ENCODE data around the gene CPNE2. TPM values are rescaled to one million over a fixed set of nuclear protein-coding genes. Genes with fewer than 3 reads are reported as not detected.

CPNE2 gene
- total RNA-seq, 3 donors from 2014 or later (not counting 1 experiment from before 2014, with no cell fraction given), result 2.0 to 2.6 (median 2.4) TPM

- Mint-ChIP-seq H3K4me1 (peaks cover 32 to 67% of the 10 kb centered on the region in 2 donors), H3K36me3 (no peaks in the 10 kb centered on the region), H3K4me3 (no peak overlapping the region), H3K27me3 (ENCODE audit: low read depth in 2 of 2) (no peaks in the 10 kb centered on the region), H3K9me3 (no peaks in the 10 kb centered on the region), H3K27ac (peak overlapping the region; percentile 74 to 85)
- ATAC-seq (no peak), DNase-seq (peak in 1 of 2 donors; percentile 34)
- Histone ChIP-seq H3K27ac (ENCODE audit: low read length) (no peak overlapping the region), H3K4me3 (ENCODE audit: low read length) (no peak overlapping the region), H3K4me1 (ENCODE audit: control insufficient read depth, insufficient read depth, low read length) (peaks cover 93% of the 10 kb centered on the region), H3K36me3 (ENCODE audit: control insufficient read depth, insufficient read depth, low read length) (no peaks in the 10 kb centered on the region), H3K27me3 (ENCODE audit: control insufficient read depth, insufficient read depth, low read length) (no peaks in the 10 kb centered on the region), H3K9me3 (ENCODE audit: control insufficient read depth, insufficient read depth, low read length) (no peaks in the 10 kb centered on the region)
- TF ChIP-seq, protein P1, sequence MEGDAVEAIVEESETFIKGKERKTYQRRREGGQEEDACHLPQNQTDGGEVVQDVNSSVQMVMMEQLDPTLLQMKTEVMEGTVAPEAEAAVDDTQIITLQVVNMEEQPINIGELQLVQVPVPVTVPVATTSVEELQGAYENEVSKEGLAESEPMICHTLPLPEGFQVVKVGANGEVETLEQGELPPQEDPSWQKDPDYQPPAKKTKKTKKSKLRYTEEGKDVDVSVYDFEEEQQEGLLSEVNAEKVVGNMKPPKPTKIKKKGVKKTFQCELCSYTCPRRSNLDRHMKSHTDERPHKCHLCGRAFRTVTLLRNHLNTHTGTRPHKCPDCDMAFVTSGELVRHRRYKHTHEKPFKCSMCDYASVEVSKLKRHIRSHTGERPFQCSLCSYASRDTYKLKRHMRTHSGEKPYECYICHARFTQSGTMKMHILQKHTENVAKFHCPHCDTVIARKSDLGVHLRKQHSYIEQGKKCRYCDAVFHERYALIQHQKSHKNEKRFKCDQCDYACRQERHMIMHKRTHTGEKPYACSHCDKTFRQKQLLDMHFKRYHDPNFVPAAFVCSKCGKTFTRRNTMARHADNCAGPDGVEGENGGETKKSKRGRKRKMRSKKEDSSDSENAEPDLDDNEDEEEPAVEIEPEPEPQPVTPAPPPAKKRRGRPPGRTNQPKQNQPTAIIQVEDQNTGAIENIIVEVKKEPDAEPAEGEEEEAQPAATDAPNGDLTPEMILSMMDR (IDR thresholded peaks at IDR 0.05), result no peak
- intact Hi-C loops (cut with micrococcal nuclease), result no loop called here
- 85% methylated on average over 17 of the region's 17 CpGs for WGBS (ENCODE audit: insufficient coverage)
Measured at GRCh38 chr16:57131351-57131970, 39.1 kb downstream of the CPNE2 start.

DNA sequence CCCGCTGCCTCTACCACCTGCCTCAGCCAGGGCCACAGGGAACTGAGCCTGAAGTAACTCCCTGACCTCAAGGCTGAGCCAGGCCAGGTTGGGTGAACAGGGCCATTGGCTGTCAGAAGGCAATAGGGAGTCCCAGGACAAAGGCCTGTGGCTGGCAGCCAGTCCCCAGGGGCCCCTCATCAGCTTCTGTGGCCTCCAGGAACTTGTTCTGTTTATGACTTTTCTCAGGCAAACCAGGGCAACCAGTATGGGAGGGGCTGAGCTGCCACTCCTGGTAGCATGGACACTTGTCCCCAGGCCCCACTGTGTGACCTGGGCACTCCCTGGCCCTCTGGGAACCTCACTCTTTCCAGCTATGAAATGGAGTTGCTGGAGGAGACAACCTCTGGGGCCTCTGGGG, 40.1 kb downstream of the CPNE2 start:
- peaks cover 23 to 67% of the 10 kb centered on the region in 2 donors for H3K4me1 Mint-ChIP-seq
- Histone ChIP-seq H3K36me3 (ENCODE audit: control insufficient read depth, insufficient read depth, low read length) (no peaks in the 10 kb centered on the region), H3K27me3 (ENCODE audit: control insufficient read depth, insufficient read depth, low read length) (no peaks in the 10 kb centered on the region), H3K4me1 (ENCODE audit: control insufficient read depth, insufficient read depth, low read length) (peaks cover 93% of the 10 kb centered on the region), H3K4me3 (ENCODE audit: low read length) (no peak overlapping the region), H3K9me3 (ENCODE audit: control insufficient read depth, insufficient read depth, low read length) (no peaks in the 10 kb centered on the region), H3K27ac (ENCODE audit: low read length) (no peak overlapping the region)
- no peaks in the 10 kb centered on the region for H3K9me3 Mint-ChIP-seq
- TF ChIP-seq, protein P1 (IDR thresholded peaks at IDR 0.05), result no peak
- WGBS (ENCODE audit: insufficient coverage), result 95% methylated on average over 1 of the region's 1 CpG
- H3K27me3 Mint-ChIP-seq (ENCODE audit: low read depth in 2 of 2), result no peaks in the 10 kb centered on the region
- peak overlapping the region; percentile 74 to 85 for H3K27ac Mint-ChIP-seq
- no peaks in the 10 kb centered on the region for H3K36me3 Mint-ChIP-seq
- H3K4me3 Mint-ChIP-seq, result no peak overlapping the region
- DNase-seq (no peak), ATAC-seq (no peak)
- intact Hi-C loops (cut with micrococcal nuclease), result no loop called here

DNA sequence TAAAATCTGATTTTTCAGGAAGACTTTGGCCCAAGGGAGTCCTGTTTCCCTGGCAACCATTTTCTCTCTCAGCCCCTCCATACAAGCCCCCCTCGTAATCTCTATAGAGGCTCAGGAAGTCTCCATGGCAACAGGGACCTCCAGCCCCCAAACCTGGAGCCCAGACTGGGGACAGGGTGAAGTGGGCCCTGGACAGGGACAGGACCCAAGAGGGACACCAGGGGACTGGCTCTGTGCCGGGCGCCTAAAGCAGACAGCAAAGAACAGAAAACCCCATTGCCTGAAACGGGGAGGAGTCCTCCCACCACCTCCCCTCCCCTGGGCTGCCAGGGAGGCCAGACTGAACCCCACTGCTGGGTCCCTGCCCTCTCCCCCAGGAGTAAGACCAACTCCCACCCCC, 40.6 kb downstream of the CPNE2 start:
- Mint-ChIP-seq H3K4me1 (peaks cover 19 to 64% of the 10 kb centered on the region in 2 donors), H3K4me3 (no peak overlapping the region), H3K36me3 (no peaks in the 10 kb centered on the region), H3K9me3 (no peaks in the 10 kb centered on the region), H3K27me3 (ENCODE audit: low read depth in 2 of 2) (no peaks in the 10 kb centered on the region), H3K27ac (peak overlapping the region; percentile 74 to 85)
- peaks cover 93% of the 10 kb centered on the region for H3K4me1 ChIP-seq (ENCODE audit: control insufficient read depth, insufficient read depth, low read length)
- intact Hi-C loops (cut with micrococcal nuclease), result no loop called here
- H3K27ac ChIP-seq (ENCODE audit: low read length), result no peak overlapping the region
- no peaks in the 10 kb centered on the region for H3K36me3 ChIP-seq (ENCODE audit: control insufficient read depth, insufficient read depth, low read length)
- H3K4me3 ChIP-seq (ENCODE audit: low read length), result no peak overlapping the region
- DNase-seq, result no peak
- TF ChIP-seq, protein P1 (IDR thresholded peaks at IDR 0.05), result no peak
- WGBS (ENCODE audit: insufficient coverage), result 72% methylated on average over 4 of the region's 4 CpGs
- H3K9me3 ChIP-seq (ENCODE audit: control insufficient read depth, insufficient read depth, low read length), result no peaks in the 10 kb centered on the region
- no peaks in the 10 kb centered on the region for H3K27me3 ChIP-seq (ENCODE audit: control insufficient read depth, insufficient read depth, low read length)
- no peak for ATAC-seq

DNA sequence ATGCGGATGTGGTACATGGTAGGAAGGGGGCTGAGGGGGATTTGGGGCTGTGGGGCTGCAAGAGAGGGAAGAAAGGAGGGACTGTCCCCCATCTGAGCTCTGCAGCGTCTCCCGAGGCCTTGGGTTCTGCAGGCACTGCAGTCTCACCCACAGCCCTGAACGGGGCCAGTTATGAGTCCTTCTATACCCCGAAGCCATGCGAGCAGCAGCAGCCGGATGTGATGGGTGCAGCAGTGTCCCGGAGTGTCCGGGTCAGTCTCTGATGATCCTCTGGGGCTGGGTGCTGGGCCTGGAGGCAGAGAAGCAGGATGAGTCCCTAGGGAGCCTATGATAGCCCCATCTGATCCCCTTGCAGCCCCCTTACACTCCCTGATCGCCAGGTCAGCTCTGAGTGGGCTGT, 41.5 kb downstream of the CPNE2 start:
- Mint-ChIP-seq H3K27me3 (ENCODE audit: low read depth in 2 of 2) (no peaks in the 10 kb centered on the region), H3K27ac (peak overlapping the region; percentile 82 to 85), H3K4me1 (peaks cover 28 to 68% of the 10 kb centered on the region in 2 donors), H3K9me3 (no peaks in the 10 kb centered on the region), H3K4me3 (peak overlapping the region; percentile 35), H3K36me3 (no peaks in the 10 kb centered on the region)
- 80% methylated on average over 10 of the region's 10 CpGs for WGBS (ENCODE audit: insufficient coverage)
- Histone ChIP-seq H3K9me3 (ENCODE audit: control insufficient read depth, insufficient read depth, low read length) (no peaks in the 10 kb centered on the region), H3K36me3 (ENCODE audit: control insufficient read depth, insufficient read depth, low read length) (no peaks in the 10 kb centered on the region), H3K27ac (ENCODE audit: low read length) (peak overlapping the region; percentile 61), H3K27me3 (ENCODE audit: control insufficient read depth, insufficient read depth, low read length) (no peaks in the 10 kb centered on the region), H3K4me3 (ENCODE audit: low read length) (no peak overlapping the region), H3K4me1 (ENCODE audit: control insufficient read depth, insufficient read depth, low read length) (peaks cover 91% of the 10 kb centered on the region)
- ATAC-seq, result peak in 2 of 3 donors; percentile 15 to 22
- TF ChIP-seq, protein P1 (IDR thresholded peaks at IDR 0.05), result no peak
- intact Hi-C loops (cut with micrococcal nuclease), result no loop called here
- peak in 1 of 2 donors; percentile 45 for DNase-seq
